ENCODE results near the gene KCNN4. TPM values are rescaled to one million over a fixed set of nuclear protein-coding genes. Genes with fewer than 3 reads are reported as not detected.

KCNN4 gene
- total and polyA plus RNA-seq, 4 donors = 0.14 to 30.3 (median 0.51) TPM

GRCh38 chr19:43778651-43779050 is 2.1 kb downstream of the KCNN4 start:
- no peaks in the 10 kb centered on the region for H3K9me3 ChIP-seq (ENCODE audit: control insufficient read depth in 4 of 4, low read length in 3 of 4)
- no peak for DNase-seq (ENCODE audit: low spot score)
- TF ChIP-seq HNF4G (IDR thresholded peaks at IDR 0.05) (no peak), TAF1 (conservative IDR thresholded peaks at IDR 0.05) (no peak), NR2F2 (IDR thresholded peaks at IDR 0.05) (no peak), GABPA (IDR thresholded peaks at IDR 0.05 in 1 of 2, conservative IDR thresholded peaks at IDR 0.05 in 1 of 2) (no peak), SP1 (IDR thresholded peaks at IDR 0.05) (no peak), ATF3 (IDR thresholded peaks at IDR 0.05) (no peak), EGR1 (IDR thresholded peaks at IDR 0.05; ENCODE audit: low read depth in 2 of 2) (no peak), RAD21 (IDR thresholded peaks at IDR 0.05) (no peak), FOXA2 (IDR thresholded peaks at IDR 0.05) (no peak), RXRA (IDR thresholded peaks at IDR 0.05) (no peak), JUND (IDR thresholded peaks at IDR 0.05) (no peak), REST (IDR thresholded peaks at IDR 0.05) (no peak), FOXA1 (IDR thresholded peaks at IDR 0.05) (no peak), HNF4A (conservative IDR thresholded peaks at IDR 0.05) (no peak), YY1 (IDR thresholded peaks at IDR 0.05) (no peak)
- TF ChIP-seq, protein P1, sequence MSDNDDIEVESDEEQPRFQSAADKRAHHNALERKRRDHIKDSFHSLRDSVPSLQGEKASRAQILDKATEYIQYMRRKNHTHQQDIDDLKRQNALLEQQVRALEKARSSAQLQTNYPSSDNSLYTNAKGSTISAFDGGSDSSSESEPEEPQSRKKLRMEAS (IDR thresholded peaks at IDR 0.05) = no peak
- WGBS = 87% methylated on average over 1 of the region's 1 CpG
- no peaks in the 10 kb centered on the region for H3K36me3 ChIP-seq (ENCODE audit: control insufficient read depth in 4 of 4, insufficient read depth in 3 of 4, low read depth in 1 of 4, low read length in 3 of 4)
- H3K27ac ChIP-seq (ENCODE audit: low read depth in 1 of 2, low read length in 2 of 2) = no peak overlapping the region
- no peak overlapping the region for H3K9ac ChIP-seq (ENCODE audit: low read depth in 1 of 2, low read length in 2 of 2)
- H3K27me3 ChIP-seq (ENCODE audit: control insufficient read depth in 4 of 4, insufficient read depth in 4 of 4, low read length in 3 of 4) = peaks cover 0 to 4% (median 0%) of the 10 kb centered on the region in 4 donors
- peaks cover 5 to 8% (median 6%) of the 10 kb centered on the region in 4 donors for H3K4me1 ChIP-seq (ENCODE audit: control insufficient read depth in 4 of 4, insufficient read depth in 4 of 4, low read length in 3 of 4)
- H3K4me3 ChIP-seq (ENCODE audit: low read depth in 1 of 3, low read length in 3 of 3) = no peak overlapping the region

- no peak for DNase-seq (ENCODE audit: low spot score)
- Histone ChIP-seq H3K9ac (ENCODE audit: low read depth in 1 of 2, low read length in 2 of 2) (no peak overlapping the region), H3K4me1 (ENCODE audit: control insufficient read depth in 4 of 4, insufficient read depth in 4 of 4, low read length in 3 of 4) (peaks cover 5 to 8% (median 6%) of the 10 kb centered on the region in 4 donors), H3K27me3 (ENCODE audit: control insufficient read depth in 4 of 4, insufficient read depth in 4 of 4, low read length in 3 of 4) (peaks cover 0 to 4% (median 0%) of the 10 kb centered on the region in 4 donors), H3K36me3 (ENCODE audit: control insufficient read depth in 4 of 4, insufficient read depth in 3 of 4, low read depth in 1 of 4, low read length in 3 of 4) (no peaks in the 10 kb centered on the region), H3K27ac (ENCODE audit: low read depth in 1 of 2, low read length in 2 of 2) (no peak overlapping the region), H3K9me3 (ENCODE audit: control insufficient read depth in 4 of 4, low read length in 3 of 4) (no peaks in the 10 kb centered on the region), H3K4me3 (ENCODE audit: low read depth in 1 of 3, low read length in 3 of 3) (no peak overlapping the region)
- TF ChIP-seq RXRA (IDR thresholded peaks at IDR 0.05) (no peak), FOXA2 (IDR thresholded peaks at IDR 0.05) (no peak), ATF3 (IDR thresholded peaks at IDR 0.05) (no peak), FOXA1 (IDR thresholded peaks at IDR 0.05) (no peak), TAF1 (conservative IDR thresholded peaks at IDR 0.05) (no peak), YY1 (IDR thresholded peaks at IDR 0.05) (no peak), HNF4G (IDR thresholded peaks at IDR 0.05) (no peak), GABPA (IDR thresholded peaks at IDR 0.05 in 1 of 2, conservative IDR thresholded peaks at IDR 0.05 in 1 of 2) (no peak), REST (IDR thresholded peaks at IDR 0.05) (no peak), SP1 (IDR thresholded peaks at IDR 0.05) (no peak), JUND (IDR thresholded peaks at IDR 0.05) (no peak), EGR1 (IDR thresholded peaks at IDR 0.05; ENCODE audit: low read depth in 2 of 2) (no peak), HNF4A (conservative IDR thresholded peaks at IDR 0.05) (no peak)
- TF ChIP-seq, protein P2, sequence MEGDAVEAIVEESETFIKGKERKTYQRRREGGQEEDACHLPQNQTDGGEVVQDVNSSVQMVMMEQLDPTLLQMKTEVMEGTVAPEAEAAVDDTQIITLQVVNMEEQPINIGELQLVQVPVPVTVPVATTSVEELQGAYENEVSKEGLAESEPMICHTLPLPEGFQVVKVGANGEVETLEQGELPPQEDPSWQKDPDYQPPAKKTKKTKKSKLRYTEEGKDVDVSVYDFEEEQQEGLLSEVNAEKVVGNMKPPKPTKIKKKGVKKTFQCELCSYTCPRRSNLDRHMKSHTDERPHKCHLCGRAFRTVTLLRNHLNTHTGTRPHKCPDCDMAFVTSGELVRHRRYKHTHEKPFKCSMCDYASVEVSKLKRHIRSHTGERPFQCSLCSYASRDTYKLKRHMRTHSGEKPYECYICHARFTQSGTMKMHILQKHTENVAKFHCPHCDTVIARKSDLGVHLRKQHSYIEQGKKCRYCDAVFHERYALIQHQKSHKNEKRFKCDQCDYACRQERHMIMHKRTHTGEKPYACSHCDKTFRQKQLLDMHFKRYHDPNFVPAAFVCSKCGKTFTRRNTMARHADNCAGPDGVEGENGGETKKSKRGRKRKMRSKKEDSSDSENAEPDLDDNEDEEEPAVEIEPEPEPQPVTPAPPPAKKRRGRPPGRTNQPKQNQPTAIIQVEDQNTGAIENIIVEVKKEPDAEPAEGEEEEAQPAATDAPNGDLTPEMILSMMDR (IDR thresholded peaks at IDR 0.05; ENCODE audit: low read depth, low read length, missing input control) = no peak
- TF ChIP-seq, protein P3, sequence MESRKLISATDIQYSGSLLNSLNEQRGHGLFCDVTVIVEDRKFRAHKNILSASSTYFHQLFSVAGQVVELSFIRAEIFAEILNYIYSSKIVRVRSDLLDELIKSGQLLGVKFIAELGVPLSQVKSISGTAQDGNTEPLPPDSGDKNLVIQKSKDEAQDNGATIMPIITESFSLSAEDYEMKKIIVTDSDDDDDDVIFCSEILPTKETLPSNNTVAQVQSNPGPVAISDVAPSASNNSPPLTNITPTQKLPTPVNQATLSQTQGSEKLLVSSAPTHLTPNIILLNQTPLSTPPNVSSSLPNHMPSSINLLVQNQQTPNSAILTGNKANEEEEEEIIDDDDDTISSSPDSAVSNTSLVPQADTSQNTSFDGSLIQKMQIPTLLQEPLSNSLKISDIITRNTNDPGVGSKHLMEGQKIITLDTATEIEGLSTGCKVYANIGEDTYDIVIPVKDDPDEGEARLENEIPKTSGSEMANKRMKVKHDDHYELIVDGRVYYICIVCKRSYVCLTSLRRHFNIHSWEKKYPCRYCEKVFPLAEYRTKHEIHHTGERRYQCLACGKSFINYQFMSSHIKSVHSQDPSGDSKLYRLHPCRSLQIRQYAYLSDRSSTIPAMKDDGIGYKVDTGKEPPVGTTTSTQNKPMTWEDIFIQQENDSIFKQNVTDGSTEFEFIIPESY (IDR thresholded peaks at IDR 0.05) = no peak
- 16% methylated on average over 4 of the region's 4 CpGs for WGBS
Measured at GRCh38 chr19:43777163-43777695, 3.5 kb downstream of the KCNN4 start.

Data from liver (tissue), 9 donors.